GDM1 (cell line): ENCODE results near the gene ADAMTS13.
"Not testable (repeated sequence)": the region's sequence is repeated elsewhere in the genome, so short reads cannot be mapped to it uniquely, and the experiment has no call there.

Experiments used
- DNase-seq: peaks from one replicate; lab custom pipeline; 2025; lab: John Stamatoyannopoulos, UW

ADAMTS13 gene

DNA sequence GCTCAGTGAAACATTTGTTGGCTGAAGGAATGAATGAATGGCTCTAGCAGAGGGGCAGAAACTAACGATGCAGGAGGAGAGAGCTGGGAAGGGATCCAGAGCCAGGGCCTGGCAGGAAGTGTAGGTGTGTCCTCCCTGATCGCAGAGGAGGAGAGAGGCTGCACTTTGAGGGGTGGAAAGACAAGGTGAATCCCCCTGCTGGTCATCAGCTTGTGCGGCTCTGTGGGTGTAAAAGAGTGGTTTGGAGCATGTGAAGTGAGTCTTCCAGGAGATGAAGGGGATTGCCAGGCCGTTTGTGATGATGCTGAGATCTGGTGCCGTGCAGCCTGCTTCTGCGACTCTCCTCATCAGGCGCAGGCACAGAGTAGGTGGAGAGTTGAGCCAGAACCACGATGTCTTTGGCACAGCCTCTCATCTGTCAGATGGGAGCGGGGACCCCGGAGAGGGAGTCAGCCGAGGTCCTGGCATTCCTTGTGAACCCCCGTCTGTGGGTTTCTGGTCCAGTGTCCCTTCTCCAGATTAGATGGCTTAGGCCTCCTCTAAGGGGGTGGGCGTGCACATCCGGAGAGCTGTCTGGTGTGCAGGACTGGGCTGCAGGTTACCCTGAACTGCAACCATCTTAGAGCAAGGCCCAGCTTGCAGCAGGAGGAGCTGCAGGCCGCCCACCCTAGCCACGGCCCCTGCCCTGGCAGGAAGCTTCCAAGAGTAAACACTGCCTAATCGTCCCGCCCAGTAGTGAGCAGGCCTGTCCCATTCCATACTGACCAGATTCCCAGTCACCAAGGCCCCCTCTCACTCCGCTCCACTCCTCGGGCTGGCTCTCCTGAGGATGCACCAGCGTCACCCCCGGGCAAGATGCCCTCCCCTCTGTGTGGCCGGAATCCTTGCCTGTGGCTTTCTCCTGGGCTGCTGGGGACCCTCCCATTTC, at the start of gene ADAMTS13:
ADAMTS13 (plus strand) TSS at position 753 of the 928 bp plus-strand sequence; CDS start at position 830, 77 bp downstream.
- DNase-seq = no peak

- DNase-seq = no peak
Measured at GRCh38 chr9:133374612-133375115, 47.5 kb upstream of the ADAMTS13 start.

GRCh38 chr9:133375116-133375723, 46.9 kb upstream of the ADAMTS13 start:
- DNase-seq = no peak

DNA sequence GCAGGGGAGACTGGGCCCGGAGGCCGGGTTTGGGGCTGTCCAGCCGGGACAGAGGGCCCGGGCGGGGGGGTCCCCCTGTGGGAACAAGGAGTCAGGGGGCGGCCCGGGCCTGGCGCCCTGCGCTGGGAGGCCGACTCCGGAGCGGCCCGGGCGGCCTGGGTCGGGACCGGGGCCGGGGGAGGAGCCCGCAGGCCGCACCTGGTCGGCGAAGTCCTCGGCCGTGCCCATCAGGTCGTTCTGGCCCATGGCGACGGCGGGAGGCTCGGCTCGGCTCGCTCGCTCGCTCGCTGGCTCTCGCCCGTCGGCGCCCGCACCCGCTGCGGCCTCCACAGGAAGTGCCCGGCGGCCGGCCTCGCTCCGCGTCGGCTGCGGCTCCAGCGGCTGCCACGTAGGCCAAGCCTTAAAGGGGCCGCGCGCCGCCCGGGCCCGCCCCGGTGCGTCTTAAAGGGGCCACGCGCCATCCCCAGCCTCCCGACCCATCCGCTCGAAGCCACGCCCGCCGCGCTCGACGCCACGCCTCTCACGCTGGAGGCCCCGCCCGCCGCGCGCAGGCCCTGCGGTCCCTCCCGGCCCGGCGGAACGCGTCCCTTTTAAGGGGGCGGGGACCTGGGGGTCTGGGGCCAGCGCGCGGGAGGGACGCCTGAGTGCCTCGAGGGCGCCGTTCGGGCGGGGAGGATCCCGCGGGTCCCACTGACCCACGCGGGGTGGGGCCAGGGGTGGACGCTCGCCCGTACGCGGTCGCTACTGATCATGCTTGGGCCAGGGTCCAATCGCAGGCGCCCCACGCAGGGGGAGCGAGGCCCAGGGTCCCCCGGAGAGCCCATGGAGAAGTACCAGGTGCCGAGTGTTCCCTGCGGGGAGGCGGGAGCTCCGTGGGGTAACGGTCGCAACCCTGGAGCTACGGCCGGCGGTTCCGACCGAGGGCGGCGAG, 46.2 kb upstream of the ADAMTS13 start, which contains the start of the genes STKLD1 and SURF4:
STKLD1 (plus strand) TSS at position 643 of the 931 bp plus-strand sequence; CDS start at position 751, 108 bp downstream.
SURF4 (minus strand) TSS at position 337 of the 931 bp plus-strand sequence; CDS start at position 246, 91 bp downstream.
- peak; percentile 96 for DNase-seq

- DNase-seq = not testable (repeated sequence)
Measured at GRCh38 chr9:133377280-133377679, 44.9 kb upstream of the ADAMTS13 start.

- DNase-seq = no peak
Measured at GRCh38 chr9:133377721-133378216, 44.4 kb upstream of the ADAMTS13 start.

GRCh38 chr9:133378408-133378962, 43.7 kb upstream of the ADAMTS13 start:
- no peak for DNase-seq

DNA sequence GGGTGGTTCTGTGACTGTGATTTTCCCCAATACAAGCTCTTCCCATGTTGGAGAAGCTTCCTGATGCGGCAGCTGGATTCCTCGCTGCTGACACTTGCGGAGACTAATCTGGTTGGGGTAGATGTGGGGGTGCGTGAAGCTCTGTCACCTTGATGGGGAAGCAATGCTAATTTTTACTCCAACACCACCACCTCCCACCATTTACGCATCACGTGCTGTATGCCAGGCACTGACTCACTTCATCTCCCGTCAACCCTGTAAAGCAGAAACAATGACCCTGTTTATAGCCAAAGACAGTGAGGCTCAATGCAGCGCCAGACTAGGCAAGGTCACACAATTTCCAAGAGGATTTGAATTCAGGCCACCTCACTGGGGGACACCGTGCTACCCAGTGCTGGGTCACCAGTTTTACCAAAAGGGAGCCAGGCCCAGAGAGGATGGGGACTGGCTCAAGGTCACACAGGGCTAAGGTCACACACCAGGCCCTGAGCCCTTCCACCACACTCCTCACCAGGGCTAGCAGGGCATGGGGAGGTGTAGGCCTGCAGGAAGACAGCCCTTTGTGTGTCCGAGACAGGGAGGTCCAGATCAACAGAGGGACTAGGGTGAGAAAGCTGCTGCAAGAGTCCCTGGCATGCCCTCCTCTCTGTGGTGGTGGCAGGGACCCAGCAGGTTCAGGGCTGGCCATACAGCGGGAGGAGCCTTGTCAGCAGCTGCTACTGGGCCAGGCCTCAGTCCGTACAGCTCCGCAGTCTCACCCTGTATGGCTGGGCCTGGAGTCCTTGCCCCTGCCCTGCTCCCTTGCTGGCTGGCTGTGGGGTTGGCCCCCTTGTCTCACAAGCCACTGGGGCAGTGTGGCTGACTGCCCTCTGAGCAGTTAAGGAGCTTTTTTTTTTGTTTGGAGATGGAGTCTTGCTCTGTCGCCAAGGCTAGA, 42.7 kb upstream of the ADAMTS13 start:
- no peak for DNase-seq

- no peak for DNase-seq
Measured at GRCh38 chr9:133380734-133381133, 41.4 kb upstream of the ADAMTS13 start.

DNA sequence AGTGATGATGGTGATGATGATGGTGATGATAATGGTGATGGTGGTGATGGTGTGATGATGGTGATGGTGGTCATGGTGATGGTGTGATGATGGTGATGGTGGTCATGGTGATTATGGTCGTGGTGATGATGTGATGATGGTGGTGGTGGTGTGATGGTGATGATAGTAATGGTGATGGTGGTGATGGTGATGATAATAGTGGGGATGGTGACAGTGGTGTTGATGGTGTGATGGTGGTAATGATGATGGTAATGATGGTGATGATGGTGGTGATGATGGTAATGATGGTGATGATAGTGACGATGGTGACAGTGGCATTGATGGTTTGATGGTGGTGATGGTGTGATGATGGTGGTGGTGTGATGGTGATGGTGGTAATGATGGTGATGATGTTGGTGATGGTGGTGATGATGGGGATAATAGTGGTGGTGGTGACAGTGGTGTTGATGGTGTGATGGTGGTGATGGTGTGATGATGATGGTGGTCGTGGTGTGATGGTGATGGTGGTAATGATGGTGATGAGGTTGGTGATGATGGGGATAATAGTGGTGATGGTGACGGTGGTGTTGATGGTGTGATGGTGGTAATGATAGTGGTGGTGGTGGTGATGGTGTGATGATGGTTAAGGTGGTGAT, 39.5 kb upstream of the ADAMTS13 start:
- DNase-seq = no peak

- no peak for DNase-seq
Measured at GRCh38 chr9:133383438-133383837, 38.7 kb upstream of the ADAMTS13 start.

DNA sequence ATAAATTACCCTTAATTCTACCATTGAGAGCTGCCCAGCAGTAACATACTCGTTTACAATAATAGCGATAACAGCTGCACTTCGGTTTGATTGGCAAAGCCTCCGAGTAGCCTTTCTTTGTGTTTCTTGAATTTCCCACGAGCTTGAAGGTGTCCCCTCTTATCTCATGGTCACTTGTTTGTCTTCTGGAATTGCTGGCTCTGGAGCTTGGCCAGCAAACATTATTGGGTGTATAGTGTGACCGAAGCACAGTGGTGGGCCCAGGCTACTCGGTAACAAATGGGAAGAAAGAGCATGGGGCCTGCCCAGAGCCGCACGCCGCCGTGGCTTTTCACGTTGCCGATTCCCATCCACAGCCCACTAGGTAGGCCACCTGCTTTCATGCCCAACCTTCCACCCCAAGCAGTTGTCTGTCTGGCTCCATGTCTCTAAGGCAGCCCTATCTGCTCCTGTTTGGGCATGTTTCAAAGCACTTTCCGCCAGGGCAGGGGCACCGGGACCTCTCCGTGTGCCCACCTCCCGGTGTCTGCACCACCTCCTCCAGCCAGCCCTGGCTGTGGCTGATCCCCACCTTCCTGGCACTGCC, 37.3 kb upstream of the ADAMTS13 start:
- DNase-seq = no peak

GRCh38 chr9:133385452-133385851, 36.7 kb upstream of the ADAMTS13 start:
- DNase-seq = no peak

DNA sequence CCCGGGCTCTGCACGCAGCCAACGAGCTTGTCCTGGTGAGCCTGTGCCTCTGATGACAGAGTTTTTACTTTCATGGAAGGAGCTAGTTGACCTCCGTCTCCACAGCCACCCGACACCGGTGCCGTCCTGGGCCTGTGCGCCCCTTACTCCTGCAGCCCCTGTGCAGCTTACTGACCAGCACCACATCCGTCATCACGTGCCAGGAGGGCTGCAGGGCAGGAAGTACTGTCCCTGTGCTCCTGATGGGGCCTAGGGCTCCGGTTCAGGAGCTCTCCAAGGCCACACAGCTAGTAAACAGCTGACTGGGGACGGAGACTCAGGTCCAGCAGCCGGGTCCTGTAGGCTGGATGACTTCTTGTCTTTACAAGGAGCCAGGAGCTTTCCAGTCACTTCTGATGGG, 35.8 kb upstream of the ADAMTS13 start:
- no peak for DNase-seq

DNA sequence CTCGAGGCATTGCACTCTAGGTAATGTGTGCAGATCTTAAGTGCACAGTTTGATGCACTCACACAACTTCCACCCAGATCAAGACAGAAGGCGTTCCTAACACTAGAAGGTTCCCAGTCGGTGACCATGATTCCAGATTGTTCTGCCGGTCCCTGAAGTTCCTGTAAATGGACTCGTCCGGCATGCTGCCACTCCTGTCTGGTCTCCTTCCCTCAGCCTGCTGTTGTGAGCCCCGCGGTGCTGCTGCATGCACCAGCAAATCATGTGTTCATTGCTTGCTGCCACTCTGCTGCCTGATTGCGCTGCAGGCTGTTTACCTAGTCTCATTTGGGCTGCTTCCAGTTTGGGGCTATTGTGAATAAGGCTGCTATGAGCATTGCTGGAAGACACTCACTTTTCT, 34.5 kb upstream of the ADAMTS13 start:
- no peak for DNase-seq

DNA sequence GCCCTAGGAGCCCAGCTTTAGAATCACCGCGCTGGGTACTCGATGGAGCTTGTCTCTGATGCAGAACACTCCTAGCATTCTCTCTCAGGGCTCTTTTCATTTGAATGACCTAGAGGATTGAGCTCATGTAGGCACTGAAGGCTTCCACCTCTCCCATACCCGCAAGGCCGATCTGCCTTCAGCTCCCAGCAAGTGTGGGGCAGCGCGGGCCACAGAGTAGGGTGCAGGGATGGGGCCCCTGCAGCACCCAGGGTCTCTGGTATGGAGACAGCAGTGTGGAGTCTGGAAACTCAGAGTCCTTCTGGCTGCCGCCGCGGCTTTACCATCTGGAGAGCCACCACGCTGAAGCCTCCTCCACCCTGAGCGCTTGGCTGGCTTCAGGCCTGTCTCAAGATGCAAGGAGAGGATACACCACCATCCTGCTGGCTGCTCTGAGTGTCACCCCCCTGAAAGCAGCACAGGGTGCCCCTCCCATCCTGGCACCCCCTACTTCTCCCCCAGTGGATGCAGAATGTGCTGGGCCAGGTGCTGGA, 33.1 kb upstream of the ADAMTS13 start:
- DNase-seq = no peak

DNA sequence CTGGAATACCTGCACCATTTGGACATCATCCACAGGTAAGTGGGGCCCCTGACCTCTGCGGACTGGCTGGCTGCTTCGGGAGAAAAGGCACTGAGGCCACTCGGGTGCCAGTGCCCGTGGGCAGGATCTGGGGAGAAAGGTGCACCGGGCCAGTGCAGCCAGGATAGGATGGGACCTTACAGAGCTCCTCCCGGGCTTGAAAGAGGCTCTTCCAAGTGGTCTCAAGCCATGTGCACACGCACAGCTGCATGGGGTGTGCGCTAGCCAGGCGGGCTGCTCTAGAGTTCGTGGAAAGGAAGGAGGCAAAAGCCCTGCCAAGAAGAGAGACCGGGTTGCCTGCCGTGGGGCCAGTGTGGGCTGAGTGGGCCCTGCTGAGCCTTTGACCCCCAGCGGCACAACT, 32.6 kb upstream of the ADAMTS13 start:
- DNase-seq = no peak

DNA sequence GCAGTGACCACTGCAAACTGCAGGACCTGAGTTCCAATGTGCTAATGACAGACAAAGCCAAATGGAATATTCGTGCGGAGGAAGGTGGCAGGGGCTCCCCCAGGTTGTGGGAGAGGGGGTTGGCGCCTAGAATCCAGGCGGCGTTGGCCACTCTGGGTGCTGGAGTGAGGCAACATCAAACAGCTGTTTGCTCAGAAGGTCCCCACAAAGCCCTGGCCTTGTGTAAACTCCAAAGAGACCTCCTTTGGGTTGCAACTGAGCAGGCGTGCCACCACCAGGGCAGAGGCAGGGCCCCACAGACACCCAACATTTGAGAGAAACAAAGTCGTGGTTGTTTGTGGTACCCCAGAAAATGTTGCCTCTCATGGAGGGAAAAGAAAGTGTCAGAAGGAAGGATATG, 31.5 kb upstream of the ADAMTS13 start:
- no peak for DNase-seq

DNA sequence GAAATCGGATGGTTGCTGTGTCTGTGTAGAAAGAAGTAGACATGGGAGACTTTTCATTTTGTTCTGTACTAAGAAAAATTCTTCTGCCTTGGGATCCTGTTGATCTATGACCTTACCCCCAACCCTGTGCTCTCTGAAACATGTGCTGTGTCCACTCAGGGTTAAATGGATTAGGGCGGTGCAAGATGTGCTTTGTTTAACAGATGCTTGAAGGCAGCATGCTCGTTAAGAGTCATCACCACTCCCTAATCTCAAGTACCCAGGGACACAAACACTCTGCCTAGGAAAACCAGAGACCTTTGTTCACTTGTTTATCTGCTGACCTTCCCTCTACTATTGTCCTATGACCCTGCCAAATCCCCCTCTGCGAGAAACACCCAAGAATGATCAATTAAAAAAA, 30.7 kb upstream of the ADAMTS13 start:
- not testable (repeated sequence) for DNase-seq
